ENCODE measurements around the gene PAX7.

PAX7 gene

DNA sequence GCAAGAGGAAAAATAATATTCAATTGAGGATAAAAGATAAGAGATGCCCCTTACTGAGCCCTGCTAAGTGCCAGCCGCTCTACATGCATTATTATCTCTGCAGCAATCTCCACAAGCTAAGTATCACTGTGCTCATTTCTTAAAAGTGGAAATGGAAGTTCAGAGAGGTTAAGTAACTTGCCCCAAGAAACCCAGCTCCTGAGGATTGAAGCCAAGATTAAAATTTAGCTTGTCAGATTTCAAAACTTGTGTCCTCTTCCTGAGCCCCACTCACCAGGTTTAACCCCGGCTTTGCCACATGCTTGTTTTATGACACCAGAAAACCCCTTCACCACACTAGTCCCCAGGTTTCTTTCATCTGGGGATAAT, 11.2 kb upstream of the PAX7 start:
- DNase-seq = no peak

DNA sequence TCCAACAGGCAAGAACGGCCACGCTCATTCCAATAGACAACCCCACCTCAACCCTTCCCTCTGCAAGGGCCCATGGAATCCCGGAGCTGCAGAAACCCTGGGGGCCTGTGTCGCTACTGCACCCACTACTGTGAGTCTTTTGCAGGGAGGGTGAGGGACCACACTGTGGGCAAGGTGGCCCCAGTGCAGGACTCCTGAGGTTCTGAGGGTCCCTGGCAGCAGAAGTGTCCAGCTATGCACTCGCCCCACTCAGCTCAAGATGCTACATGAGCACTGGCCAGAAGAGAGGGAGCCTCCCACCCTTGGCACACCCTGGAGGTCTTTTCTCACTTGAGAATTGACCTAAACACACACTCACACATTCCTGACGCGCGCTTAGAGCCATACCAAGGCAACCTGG, 2.1 kb upstream of the PAX7 start:
- DNase-seq = no peak

DNA sequence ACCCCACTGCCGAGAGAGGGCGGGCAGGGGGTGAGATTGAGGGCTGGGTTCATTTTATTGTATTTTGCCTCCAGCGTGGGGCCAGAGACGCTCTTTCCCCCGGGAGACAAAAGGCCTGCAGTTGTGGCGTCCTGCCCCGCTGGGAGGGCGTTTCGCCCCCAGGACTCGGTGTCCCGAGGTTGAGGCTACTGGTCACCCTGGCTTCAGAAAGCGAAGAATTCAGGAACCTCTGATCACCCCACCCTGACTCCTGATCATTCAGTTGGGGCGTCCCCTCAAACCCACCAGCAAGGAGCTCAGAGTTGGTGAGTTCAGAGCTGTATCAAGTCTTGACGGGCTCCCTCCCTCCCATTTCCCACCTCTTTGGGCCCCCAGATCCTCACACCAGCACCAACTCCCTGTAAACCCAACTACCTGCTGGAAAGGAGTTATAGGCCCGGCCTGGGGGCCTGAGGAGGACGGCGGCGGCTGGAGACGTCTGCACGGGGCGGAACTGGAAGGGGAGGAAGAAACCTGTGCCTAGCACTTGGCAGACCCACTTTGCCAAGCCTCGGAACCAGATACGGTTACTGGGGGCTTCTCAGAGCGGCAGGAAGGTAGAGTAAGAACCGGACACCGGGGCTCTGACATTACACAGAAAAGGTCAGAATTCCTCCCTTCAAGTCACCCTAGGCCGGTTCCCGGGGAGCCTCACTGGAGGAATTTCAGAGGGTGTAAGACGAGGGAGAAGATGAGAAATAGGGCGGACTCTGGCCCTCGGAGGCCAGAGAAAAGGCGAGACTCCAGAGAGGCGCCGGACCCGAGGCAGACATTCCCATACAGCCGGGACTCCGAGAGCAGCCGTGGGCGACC, 761 bp upstream of the PAX7 start:
- DNase-seq = no peak

DNA sequence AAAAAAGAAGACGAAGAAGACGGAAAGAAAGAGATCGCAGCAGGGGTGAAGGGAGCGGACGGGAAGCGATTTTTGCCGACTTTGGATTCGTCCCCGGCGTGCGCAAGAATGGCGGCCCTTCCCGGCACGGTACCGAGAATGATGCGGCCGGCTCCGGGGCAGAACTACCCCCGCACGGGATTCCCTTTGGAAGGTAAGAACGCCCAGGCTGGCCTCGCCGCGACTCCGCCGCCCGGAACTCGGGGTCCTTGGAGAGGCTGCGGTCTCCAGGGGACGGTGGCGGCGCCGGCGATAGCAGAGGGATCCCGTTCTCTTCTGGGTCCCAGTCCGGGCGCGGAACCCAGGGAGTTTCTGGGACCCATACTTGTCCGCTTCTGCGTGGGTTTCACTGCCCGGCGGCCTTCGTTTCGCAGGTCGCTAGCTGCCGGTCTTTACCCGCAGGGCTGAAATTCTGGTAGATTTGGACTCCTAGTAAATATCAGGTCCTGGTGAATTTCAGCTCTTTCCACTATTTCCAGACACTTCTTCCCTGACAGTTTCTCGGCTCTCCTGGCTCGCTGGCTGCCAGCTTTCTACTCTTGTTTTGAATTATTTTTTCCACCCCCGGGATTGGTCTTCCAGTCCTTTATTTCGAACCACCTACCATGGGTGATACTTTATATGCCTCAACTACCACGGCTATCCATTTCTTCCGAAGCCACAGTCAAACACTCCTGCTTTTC, 1.0 kb downstream of the PAX7 start:
- no peak for DNase-seq

DNA sequence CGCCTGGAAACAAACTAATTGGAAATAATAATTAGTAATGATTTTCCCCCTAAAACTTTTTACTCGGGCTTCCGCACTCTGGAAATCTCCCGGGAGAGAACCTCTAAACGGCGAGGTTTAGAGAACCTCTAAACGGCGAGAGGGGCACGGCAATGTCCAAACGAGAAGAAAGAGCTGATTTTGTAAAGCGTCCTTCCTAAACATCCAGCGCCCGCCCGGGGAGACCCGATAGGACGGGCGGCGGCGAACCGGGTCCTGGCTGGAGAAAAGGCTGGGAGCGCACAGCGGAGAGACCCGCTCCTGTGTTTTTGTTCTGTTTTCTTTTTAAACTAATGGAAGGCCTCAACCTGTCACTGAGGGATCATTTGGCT, 1.6 kb downstream of the PAX7 start:
- DNase-seq = no peak

DNA sequence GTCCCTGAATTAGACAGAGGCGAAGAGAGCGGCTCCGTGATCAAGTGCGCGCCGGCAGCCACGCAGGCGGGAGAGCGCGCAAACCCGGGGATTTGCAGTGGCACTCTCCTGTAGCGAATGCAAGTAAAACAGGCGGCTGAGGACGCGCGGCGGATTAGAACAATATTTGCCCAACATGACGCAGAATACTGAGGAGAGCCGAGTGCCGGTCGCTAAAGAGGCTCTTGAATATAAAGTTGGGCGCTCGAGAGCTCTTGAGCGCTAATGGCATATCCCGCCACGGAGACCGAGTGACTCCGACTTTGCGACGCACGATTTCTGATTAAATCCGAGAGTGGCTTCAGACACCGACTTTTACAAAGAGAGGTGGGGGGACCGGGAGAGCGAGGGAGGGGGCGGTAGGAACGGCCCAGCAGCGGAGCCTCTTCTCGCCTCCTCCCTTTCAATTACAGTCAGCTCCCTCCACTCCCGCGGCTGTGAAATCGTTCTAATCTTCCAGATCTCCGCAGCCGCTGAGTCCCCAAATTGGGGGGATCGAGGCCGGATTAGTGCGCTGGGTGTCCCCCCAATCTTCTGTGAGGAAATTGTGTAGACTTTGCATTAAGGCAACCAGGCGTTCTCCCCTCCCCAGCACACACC, 2.3 kb downstream of the PAX7 start:
- DNase-seq = no peak

DNA sequence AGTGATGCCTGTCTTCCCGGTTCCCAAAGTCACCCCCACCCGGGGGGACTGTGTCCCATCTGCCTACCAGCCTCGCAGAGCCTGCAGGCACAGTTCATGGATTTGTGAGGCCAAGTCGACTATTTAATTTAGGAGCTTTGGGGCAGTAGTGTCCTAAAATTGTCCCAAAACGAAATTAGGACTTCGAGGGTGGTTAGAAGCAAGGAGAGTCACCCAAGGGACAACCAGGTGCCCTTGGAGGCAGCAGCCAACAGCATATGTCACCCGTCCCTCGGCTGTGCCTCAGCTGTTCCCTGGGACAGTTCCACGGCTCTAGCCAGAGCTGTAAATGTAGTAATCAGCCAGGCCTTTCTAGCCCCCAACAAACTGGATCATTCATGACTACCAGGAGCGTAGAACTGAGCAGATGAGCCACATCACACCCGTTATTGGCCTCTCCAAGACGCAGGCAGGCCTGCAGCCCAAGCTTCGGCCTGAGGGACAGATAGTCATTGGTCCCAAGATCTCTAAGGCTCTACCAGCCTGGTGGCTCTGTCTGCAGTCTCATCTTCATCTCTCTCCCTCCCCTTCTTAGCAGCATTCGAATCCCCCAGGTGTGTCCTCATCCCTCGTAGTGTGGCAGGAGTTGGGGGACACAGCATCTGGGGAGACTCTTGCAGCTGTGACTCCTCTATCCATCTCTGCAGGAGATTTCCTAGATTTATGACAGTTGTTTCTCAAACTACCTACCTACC, 2.9 kb downstream of the PAX7 start:
- DNase-seq = no peak

DNA sequence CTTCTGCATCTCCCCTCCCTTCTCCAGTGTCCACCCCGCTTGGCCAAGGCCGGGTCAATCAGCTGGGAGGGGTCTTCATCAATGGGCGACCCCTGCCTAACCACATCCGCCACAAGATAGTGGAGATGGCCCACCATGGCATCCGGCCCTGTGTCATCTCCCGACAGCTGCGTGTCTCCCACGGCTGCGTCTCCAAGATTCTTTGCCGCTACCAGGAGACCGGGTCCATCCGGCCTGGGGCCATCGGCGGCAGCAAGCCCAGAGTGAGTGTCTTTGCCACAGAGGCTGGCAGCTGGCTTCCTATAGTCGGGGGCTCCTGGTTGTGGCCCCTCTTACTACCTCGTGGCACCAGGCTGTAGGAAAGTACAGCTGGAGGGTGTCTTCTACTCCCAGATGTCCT, 3.6 kb downstream of the PAX7 start:
- DNase-seq = no peak

DNA sequence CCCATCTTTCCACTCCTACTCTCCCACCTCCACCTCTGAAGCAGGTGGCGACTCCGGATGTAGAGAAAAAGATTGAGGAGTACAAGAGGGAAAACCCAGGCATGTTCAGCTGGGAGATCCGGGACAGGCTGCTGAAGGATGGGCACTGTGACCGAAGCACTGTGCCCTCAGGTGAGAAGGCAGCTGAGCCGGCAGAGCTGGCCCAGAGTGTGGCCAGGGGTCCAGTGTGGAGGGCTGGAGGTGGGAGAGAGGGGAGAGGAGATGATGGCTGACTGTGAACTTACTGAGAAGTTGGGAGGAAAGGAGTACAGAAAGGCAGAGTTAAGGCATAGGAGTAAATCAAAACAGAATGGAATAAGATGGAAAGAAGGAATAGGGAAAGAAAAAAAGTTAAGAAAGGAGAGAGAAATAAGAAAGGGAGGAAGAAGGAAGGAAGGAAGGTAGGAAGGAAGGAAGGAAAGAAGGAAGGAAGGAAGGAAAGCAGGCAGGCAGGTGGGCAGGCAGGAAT, 4.5 kb downstream of the PAX7 start:
- no peak for DNase-seq

DNA sequence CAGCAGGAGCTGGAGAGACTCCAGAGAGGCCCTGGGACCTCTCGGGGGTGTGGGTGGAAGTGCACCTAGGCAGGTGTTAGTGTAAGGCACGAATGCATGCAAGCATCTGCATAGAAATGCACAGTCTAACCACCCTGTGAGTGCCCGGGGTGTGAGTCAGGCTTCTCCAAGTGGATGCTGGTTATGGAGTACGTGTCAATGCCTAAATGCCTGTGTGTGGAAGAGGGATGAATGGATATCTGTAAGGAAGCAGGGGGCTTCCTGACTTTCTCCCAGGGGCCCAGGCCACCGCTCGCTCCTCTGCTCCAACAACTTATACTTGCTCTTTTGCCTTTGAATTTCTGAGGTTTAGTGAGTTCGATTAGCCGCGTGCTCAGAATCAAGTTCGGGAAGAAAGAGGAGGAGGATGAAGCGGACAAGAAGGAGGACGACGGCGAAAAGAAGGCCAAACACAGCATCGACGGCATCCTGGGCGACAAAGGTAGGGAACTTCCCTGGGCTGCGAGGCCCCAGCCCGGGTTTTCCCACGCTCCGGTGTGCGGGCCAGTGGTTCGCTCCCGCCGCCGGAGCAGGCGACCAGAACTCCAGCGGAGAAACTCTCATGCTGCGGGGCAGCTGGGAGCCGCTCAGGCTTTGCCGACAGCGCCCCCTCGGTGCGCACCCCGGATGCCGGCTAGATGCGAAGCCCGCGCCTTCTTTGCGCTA, 5.4 kb downstream of the PAX7 start:
- DNase-seq = no peak

DNA sequence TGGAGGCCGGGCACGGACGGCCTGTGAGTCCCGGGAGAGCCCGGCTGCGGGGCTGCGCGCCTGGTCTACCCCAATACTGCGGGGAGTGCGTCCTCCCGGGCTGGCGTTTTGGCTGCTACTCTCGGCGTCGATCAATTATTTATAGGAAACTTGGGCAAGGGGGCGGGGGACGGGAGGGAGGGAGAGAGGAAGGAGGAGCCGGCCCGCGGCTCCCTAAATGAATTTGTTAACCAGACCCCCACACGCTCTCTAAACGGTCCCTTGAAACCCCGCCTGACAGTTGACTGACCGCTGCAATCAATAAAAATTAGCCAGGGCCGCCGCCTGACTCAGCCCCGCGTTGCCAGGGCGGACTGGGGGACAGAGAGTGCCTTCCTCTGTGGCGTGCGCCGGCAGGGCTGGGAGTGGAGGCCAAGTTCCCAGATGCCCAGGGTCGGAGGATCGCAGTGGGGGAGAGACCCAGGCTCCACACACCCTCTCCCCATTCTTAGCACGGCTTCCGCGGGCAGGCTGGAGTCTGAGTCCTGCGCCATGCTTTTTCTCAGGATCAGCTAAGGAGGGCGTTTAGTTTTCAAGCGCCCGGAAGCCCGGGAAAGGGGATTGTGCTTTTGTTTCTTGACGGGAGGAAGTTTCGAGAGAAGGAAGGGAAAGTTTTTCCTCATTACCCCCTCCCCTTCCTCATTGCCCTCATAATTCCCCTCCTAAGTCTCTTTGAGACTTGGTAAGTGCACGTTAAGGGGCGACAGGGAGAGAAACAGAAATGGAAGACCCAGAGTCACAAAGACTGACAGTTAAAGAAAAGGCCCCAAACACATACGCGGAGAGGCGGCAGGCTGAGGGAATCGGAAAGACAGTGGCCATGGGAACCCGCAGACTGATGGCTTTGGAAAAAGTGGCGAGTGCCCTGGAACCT, 6.2 kb downstream of the PAX7 start:
- DNase-seq = no peak

DNA sequence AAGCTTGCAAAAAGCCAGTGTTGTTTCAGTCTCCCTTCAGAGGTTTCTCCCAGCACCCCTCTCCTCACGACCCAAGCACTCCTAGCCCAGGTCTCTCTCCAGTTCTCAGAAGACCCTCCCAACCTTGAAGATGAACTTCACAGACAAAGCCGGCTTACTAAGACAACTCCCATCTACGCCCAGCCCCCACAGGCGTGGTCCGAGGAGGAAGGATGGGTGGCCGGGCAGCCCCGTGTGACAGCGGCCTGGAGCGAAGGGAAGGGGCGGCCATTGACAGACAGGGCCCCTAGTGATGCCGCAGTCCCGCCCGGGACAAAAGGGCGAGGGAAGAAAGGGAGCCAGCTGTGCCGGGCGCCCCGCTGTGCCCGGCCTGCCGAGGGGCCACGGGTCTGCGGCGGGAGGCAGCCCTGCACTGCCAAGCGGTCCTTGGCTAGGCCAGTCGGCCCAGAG, 6.9 kb downstream of the PAX7 start:
- DNase-seq = no peak

DNA sequence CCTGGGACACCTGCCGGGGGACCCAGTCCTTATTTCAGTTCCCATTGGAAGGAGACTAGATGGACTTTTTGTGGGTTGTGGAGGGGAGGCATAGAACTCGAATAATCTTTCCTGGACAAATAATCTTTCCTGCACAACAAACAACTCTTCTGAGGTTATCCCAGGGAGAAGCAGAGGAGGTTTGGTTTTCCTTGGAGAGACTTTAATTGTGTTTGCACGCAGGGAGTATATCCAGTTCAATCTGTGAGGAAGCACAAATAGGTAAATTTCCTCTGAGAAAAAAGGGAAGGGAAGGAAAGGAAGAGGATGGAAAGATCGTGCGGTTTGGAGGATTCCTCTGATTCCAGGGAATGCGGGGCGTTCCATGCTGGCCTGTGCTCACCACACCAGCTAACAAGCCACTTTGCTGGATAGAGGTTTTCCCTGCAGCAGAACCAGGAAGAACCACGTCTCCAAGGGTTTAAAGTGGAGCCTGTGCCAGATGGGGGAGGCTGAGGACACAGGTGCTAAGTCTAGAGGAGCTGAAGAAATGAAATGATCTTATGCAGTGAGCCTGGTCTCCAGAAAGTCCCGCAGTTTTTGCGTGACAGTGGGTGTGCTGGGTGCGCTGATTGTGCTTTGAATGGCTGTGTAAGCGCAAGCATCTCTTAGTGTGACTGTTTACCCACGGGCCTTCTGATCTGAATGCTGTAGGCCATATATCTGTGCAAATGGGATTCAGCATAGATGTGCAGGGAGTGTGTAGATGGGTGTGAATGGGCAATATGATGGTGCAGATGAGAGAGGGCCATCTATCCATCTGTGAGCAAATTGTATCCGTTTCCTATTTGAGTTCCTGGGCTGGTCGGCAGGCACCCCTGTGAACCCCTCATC, 7.6 kb downstream of the PAX7 start:
- no peak for DNase-seq

DNA sequence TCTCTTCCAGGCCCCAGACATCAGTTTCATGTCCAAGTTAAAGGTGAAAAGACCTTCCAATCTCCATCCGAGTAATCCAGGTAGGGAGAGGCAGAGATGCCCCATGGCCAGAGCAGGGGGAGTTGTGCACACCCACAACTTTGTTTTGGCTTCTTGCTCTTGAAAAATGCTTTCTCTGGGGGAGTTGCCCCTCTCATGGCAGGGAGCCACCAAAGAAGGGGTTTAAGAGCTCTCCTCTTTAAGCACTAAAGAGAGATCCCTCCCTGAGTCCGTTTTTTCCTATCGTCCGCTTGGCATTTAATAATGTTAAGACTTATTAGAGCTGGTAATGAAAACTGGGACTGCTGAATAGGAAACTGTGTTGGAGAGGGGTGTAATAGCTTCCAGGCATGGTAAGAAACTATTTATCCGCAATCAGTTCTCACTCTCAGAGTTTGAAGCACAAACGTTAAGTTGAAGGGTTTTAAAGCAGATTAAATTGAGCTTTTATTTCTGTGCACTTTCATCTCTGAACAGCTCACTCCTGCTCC, 8.3 kb downstream of the PAX7 start:
- no peak for DNase-seq

DNA sequence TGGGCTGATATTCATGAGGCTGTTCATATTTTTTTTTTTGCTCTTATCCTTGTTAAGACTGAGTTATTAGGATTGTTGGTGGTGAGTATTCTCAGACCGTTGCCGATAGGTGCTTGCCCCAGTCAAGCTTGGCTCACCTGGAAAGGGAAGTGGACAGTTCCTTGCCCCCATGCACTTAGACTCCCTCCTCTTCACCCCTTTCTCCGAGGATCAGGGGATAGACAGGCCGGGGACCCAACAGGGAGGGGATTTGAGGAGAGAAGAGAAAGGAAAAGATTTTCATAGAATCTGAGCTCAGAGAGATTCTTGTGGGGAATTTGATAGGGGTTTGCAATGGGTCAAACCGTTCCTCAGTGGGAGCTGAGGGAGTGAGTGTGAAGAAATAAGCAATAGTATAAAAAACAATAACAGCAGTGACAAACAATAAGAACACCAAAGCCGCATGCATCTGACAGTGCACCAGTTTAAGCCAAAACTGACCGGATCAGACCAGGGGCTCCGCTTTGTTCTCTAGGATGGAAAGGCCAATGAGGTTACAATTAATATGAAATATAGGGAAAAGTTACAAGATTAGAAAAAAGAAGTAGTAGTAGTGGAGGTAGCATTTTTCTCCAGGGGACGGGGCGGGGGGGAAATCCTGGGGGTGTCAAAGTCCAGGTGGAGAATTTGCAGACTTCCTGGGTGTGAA, 8.9 kb downstream of the PAX7 start:
- DNase-seq = no peak

DNA sequence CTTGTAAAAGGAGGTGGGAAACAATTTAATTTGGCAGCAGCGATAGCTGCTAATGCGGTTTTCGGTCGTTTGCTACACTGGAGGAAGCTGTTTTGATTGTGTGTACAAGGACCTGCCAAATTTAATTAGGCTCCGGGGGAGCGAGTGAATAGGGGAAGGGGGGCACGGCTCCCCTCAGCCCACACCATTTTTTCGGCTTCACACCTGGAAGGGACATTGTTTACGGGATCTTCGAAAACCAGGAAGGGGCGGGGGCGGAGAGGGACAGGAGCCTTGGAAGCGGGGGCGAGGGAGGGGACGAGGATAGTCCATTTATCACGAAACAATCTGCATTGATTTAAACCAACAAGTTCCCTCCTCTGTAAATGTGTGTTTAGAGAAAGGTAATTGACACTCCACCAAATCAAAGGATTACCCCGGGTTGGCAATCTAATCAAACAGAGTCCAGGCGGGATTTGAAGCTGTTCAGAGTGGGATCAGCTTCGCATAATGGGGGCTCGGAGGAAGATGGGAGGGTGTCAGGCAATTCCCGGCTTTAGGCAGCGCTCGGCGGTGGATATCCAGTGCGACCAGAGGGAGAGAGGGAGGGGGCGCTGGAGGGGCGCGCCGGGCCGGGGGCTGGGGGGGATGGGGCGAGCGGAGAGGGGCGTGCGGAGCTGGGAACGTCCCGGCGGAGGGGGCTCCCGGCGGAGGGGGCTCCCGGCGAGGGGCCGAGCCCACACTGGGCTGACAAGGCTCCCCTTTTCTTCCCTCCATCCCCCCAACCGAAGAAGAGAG, 9.8 kb downstream of the PAX7 start:
- no peak for DNase-seq

DNA sequence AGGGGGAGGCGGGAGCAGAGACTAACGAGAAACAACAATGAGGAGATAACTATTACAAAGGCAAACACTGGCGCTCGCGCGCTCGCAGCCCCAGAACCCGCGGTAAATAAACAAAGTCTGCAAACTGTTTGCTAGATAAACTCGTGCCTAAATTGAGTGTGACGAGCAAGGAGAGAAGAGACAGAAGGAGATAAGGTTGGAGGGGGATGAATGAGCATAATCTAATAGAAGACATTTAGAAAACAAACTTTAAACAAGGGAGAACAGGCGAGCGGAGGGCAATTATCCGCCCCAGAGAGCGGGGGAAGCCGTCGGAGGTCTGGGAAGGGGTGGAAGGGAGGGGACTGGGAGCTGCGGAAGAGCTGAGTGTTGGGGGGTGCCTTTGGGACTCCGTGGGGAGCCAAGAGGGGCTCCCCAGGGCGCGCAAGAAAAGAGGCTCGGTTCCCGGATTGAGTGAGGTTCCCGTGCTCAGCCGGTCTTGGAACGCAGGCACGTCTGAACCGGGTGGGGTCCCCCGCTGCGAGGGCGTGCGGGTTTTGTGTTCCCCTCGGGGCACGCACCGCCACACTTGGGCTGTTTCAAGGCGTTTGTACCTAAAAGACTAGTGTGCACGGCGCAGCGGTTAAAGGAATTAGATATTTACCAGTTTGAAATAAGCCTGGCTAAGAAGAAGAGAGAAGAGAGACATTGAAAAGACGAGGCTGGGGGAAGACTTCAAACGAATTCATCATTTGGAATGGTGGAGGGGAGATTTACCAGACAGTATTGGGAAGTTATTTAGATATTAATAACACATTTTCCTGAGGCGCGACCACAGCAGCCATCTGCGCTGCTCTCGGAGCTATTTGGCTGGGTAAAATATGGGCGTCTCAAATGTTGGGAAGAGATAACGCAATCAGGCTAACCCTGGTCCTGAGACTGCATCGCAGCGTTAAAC, 10.6 kb downstream of the PAX7 start:
- no peak for DNase-seq
